GM18951 (cell line): ENCODE measurements around the gene HMGN1.
"Not testable (repeated sequence)": the region's sequence is repeated elsewhere in the genome, so short reads cannot be mapped to it uniquely, and the experiment has no call there.

Experiments used
- POLR2A ChIP-seq: IDR thresholded peaks from 4 replicates; pipeline ENCODE4 v1.6.1; 2011; ENCODE audit warnings: mild to moderate bottlenecking; ENCODE audit not compliant: insufficient read length, insufficient read depth; ENCODE audit errors: extremely low read depth
- in situ Hi-C: fragments of 300-500 bp; cut with MboI; formaldehyde crosslinking; loops from one replicate; pipeline ENCODE4 v1.12.0; 2022; ENCODE audit warnings: low sequenced_read_pairs, mixed read lengths, inconsistent platforms; ENCODE audit not compliant: unreplicated experiment

Gene HMGN1

GRCh38 chr21:39348355-39349210 lies at the start of gene HMGN1:
Gene HMGN1 (minus strand): TSS chr21:39349088. CDS start chr21:39348917, 171 bp downstream.
- TF ChIP-seq POLR2A, result peak; percentile 68
- in situ Hi-C loops, result no loop called here

- in situ Hi-C loops, result no loop called here
- no peak for TF ChIP-seq POLR2A
These were observed 48.9 kb upstream of the HMGN1 start for GRCh38 chr21:39397646-39398385.

GRCh38 chr21:39392981-39393380 lies 44.1 kb upstream of the HMGN1 start:
- in situ Hi-C loops, result no loop called here
- no peak for TF ChIP-seq POLR2A

- no peak for TF ChIP-seq POLR2A
- in situ Hi-C loops, result no loop called here
These were observed 41.4 kb upstream of the HMGN1 start for GRCh38 chr21:39390212-39390765.

GRCh38 chr21:39388811-39389155 lies 39.9 kb upstream of the HMGN1 start:
- in situ Hi-C loops, result no loop called here
- TF ChIP-seq POLR2A, result no peak

GRCh38 chr21:39388038-39388810 lies 39.3 kb upstream of the HMGN1 start:
- no peak for TF ChIP-seq POLR2A
- in situ Hi-C loops, result no loop called here

- peak; percentile 49 for TF ChIP-seq POLR2A
These were observed 38.7 kb upstream of the HMGN1 start for GRCh38 chr21:39387461-39388037.

GRCh38 chr21:39386899-39387298 lies 38.0 kb upstream of the HMGN1 start:
- no peak for TF ChIP-seq POLR2A
- in situ Hi-C loops, result no loop called here

More at GRCh38 chr21:39387461-39388037, 38.7 kb upstream of the HMGN1 start:
- in situ Hi-C loops, result no loop called here

- in situ Hi-C loops, result no loop called here
These were observed 37.3 kb upstream of the HMGN1 start for GRCh38 chr21:39386194-39386593.

GRCh38 chr21:39385299-39386145 lies 36.6 kb upstream of the HMGN1 start:
- TF ChIP-seq POLR2A, result no peak
- in situ Hi-C loops, result no loop called here

More at GRCh38 chr21:39386194-39386593, 37.3 kb upstream of the HMGN1 start:
- TF ChIP-seq POLR2A, result no peak

GRCh38 chr21:39384674-39385298 lies 35.9 kb upstream of the HMGN1 start:
- in situ Hi-C loops, result no loop called here
- TF ChIP-seq POLR2A, result no peak

- in situ Hi-C loops, result not testable (repeated sequence)
These were observed 33.2 kb upstream of the HMGN1 start for GRCh38 chr21:39382096-39382495.
